ENCODE results near the gene IFI16. TPM values are rescaled to one million over a fixed set of nuclear protein-coding genes. Genes with fewer than 3 reads are reported as not detected.

The IFI16 gene
- total RNA-seq, 1 experiment from 2014 or later, result 2.9 TPM

- no peaks in the 10 kb centered on the region for H3K36me3 Mint-ChIP-seq (ENCODE audit: insufficient read depth in 1 of 3, low read depth in 3 of 3)
- H3K79me2 ChIP-seq (ENCODE audit: insufficient read depth, low read length), result no peaks in the 10 kb centered on the region
- H3K79me1 ChIP-seq (ENCODE audit: insufficient read depth, low read depth, low read length, poor library complexity, severe bottlenecking), result no peaks in the 10 kb centered on the region
- no peak overlapping the region for H3K9ac ChIP-seq (ENCODE audit: extremely low read depth, insufficient read length, low read length)
- no peak overlapping the region for H3T11ph ChIP-seq (ENCODE audit: low read length)
- no peak overlapping the region for H4K8ac ChIP-seq (replicated peaks; ENCODE audit: insufficient read length, low read depth, low read length)
- no peak overlapping the region for H3K4me3 Mint-ChIP-seq
- WGBS (ENCODE audit: extremely low coverage, insufficient read length, low lambda C conversion rate), result no CpG with 5 or more reads among the region's 12 CpGs
- H3K14ac ChIP-seq (ENCODE audit: insufficient read depth, low read length), result no peak overlapping the region
- H2AK5ac ChIP-seq (ENCODE audit: insufficient read length, low read length), result no peak overlapping the region
- no peaks in the 10 kb centered on the region for H3K9me3 ChIP-seq (ENCODE audit: control insufficient read depth, low read depth, low read length)
- no peak overlapping the region for H3K27ac ChIP-seq (ENCODE audit: insufficient read length, low read depth, low read length)
- no peak overlapping the region for H3K18ac ChIP-seq (ENCODE audit: insufficient read length, low read depth, low read length)
- H2BK20ac ChIP-seq (ENCODE audit: low read depth, low read length, poor library complexity, severe bottlenecking), result no peak overlapping the region
- no peak for TF ChIP-seq CTCF (conservative IDR thresholded peaks at IDR 0.05)
- no peak overlapping the region for H2BK5ac ChIP-seq (ENCODE audit: insufficient read length, low read length)
- no peak overlapping the region for H3K4ac ChIP-seq (ENCODE audit: low read depth, low read length)
- no peak overlapping the region for H3K4me2 ChIP-seq (ENCODE audit: insufficient read depth, insufficient read length, low read length)
- H2BK12ac ChIP-seq (ENCODE audit: insufficient read length, low read depth, low read length), result no peak overlapping the region
- 0 out of 4 replicates have a peak, but pooled peaks cover 0 to 3% of the 10 kb centered on the region in 2 experiments for H3K4me1 Mint-ChIP-seq
- no peaks in the 10 kb centered on the region for H3K9me3 Mint-ChIP-seq
- no peak overlapping the region for H3K27ac Mint-ChIP-seq
- no peaks in the 10 kb centered on the region for H3K27me3 ChIP-seq (ENCODE audit: insufficient read depth, low read length)
- H4K91ac ChIP-seq (ENCODE audit: insufficient read length, low read depth, low read length), result no peak overlapping the region
- no peak overlapping the region for H4K5ac ChIP-seq (ENCODE audit: insufficient read length, low read depth, low read length)
- H3K27me3 Mint-ChIP-seq (ENCODE audit: low read depth), result peaks cover 3% of the 10 kb centered on the region
- no peaks in the 10 kb centered on the region for H3K4me1 ChIP-seq (ENCODE audit: insufficient read depth, low read length)
- H2AFZ ChIP-seq (ENCODE audit: low read length), result no peak overlapping the region
- H4K20me1 ChIP-seq (ENCODE audit: control insufficient read depth, insufficient read depth, insufficient read length), result no peaks in the 10 kb centered on the region
- H3K23ac ChIP-seq (ENCODE audit: insufficient read length, low read depth, low read length), result no peak overlapping the region
- H2BK15ac ChIP-seq (ENCODE audit: low read depth, low read length), result no peak overlapping the region
- no peak for DNase-seq
- no peaks in the 10 kb centered on the region for H3K23me2 ChIP-seq (ENCODE audit: insufficient read length, low read depth, low read length, poor library complexity, severe bottlenecking)
- no peak overlapping the region for H2BK120ac ChIP-seq (ENCODE audit: low read depth, low read length, poor library complexity, severe bottlenecking)
- H3K56ac ChIP-seq (ENCODE audit: insufficient read length, low read depth, low read length), result no peak overlapping the region
These were observed 67.6 kb downstream of the IFI16 start for GRCh38 chr1:159077120-159077961.
